Measurements from ENCODE around the gene SMPDL3B.
"Not testable (repeated sequence)": the region's sequence is repeated elsewhere in the genome, so short reads cannot be mapped to it uniquely, and the experiment has no call there.

The SMPDL3B gene

GRCh38 chr1:27972141-27972540, 37.3 kb downstream of the SMPDL3B start:
- DNase-seq (ENCODE audit: low spot score in 2 of 2) (no peak), ATAC-seq (no peak)
- Mint-ChIP-seq H3K4me1 (peaks cover 26% of the 10 kb centered on the region), H3K9me3 (no peaks in the 10 kb centered on the region), H3K4me3 (no peak overlapping the region), H3K27ac (peak overlapping the region; percentile 72), H3K36me3 (peaks cover 67% of the 10 kb centered on the region)

- H3K27ac Mint-ChIP-seq: no peak overlapping the region
- no peaks in the 10 kb centered on the region for H3K9me3 Mint-ChIP-seq
- H3K36me3 Mint-ChIP-seq: peaks cover 64% of the 10 kb centered on the region
- ATAC-seq (no peak), DNase-seq (ENCODE audit: low spot score in 2 of 2) (no peak)
- H3K4me3 Mint-ChIP-seq: no peak overlapping the region
- H3K4me1 Mint-ChIP-seq: peaks cover 10% of the 10 kb centered on the region
Observed at GRCh38 chr1:27973771-27974416, 39.1 kb downstream of the SMPDL3B start.

- H3K4me1 Mint-ChIP-seq: peaks cover 5% of the 10 kb centered on the region
- ATAC-seq (no peak), DNase-seq (ENCODE audit: low spot score in 2 of 2) (no peak)
- peaks cover 61% of the 10 kb centered on the region for H3K36me3 Mint-ChIP-seq
- no peak overlapping the region for H3K4me3 Mint-ChIP-seq
- H3K9me3 Mint-ChIP-seq: no peaks in the 10 kb centered on the region
- no peak overlapping the region for H3K27ac Mint-ChIP-seq
Observed at GRCh38 chr1:27974417-27974781, 39.6 kb downstream of the SMPDL3B start.

GRCh38 chr1:27979151-27979858, 44.5 kb downstream of the SMPDL3B start:
- no peak overlapping the region for H3K27ac Mint-ChIP-seq
- H3K4me1 Mint-ChIP-seq: no peaks in the 10 kb centered on the region
- no peak overlapping the region for H3K4me3 Mint-ChIP-seq
- H3K36me3 Mint-ChIP-seq: peaks cover 37% of the 10 kb centered on the region
- no peaks in the 10 kb centered on the region for H3K9me3 Mint-ChIP-seq
- DNase-seq (ENCODE audit: low spot score in 2 of 2): no peak
- peak; percentile 99 for ATAC-seq

- H3K9me3 Mint-ChIP-seq: no peaks in the 10 kb centered on the region
- peaks cover 41% of the 10 kb centered on the region for H3K36me3 Mint-ChIP-seq
- H3K27ac Mint-ChIP-seq: no peak overlapping the region
- DNase-seq (ENCODE audit: low spot score in 2 of 2): no peak
- H3K4me3 Mint-ChIP-seq: no peak overlapping the region
- ATAC-seq: no peak
- no peaks in the 10 kb centered on the region for H3K4me1 Mint-ChIP-seq
Observed at GRCh38 chr1:27979859-27980201, 45.0 kb downstream of the SMPDL3B start.

- Mint-ChIP-seq H3K9me3 (no peaks in the 10 kb centered on the region), H3K27ac (no peak overlapping the region), H3K4me1 (no peaks in the 10 kb centered on the region), H3K36me3 (peaks cover 42% of the 10 kb centered on the region), H3K4me3 (no peak overlapping the region)
- ATAC-seq (no peak), DNase-seq (ENCODE audit: low spot score in 2 of 2) (no peak)
Observed at GRCh38 chr1:27980216-27980845, 45.5 kb downstream of the SMPDL3B start.

GRCh38 chr1:27981145-27981544, 46.3 kb downstream of the SMPDL3B start:
- Mint-ChIP-seq H3K36me3 (peaks cover 41% of the 10 kb centered on the region), H3K27ac (no peak overlapping the region), H3K4me3 (no peak overlapping the region), H3K4me1 (no peaks in the 10 kb centered on the region), H3K9me3 (no peaks in the 10 kb centered on the region)
- no peak for DNase-seq (ENCODE audit: low spot score in 2 of 2)
- ATAC-seq: no peak

GRCh38 chr1:27990920-27991537, 56.2 kb downstream of the SMPDL3B start:
- no peak for DNase-seq (ENCODE audit: low spot score in 2 of 2)
- peaks cover 97% of the 10 kb centered on the region for H3K36me3 Mint-ChIP-seq
- peaks cover 30% of the 10 kb centered on the region for H3K4me1 Mint-ChIP-seq
- ATAC-seq: no peak
- H3K4me3 Mint-ChIP-seq: no peak overlapping the region
- H3K9me3 Mint-ChIP-seq: no peaks in the 10 kb centered on the region
- H3K27ac Mint-ChIP-seq: peak overlapping the region; percentile 76

GRCh38 chr1:27992276-27992675, 57.5 kb downstream of the SMPDL3B start:
- no peak overlapping the region for H3K4me3 Mint-ChIP-seq
- peaks cover 30% of the 10 kb centered on the region for H3K4me1 Mint-ChIP-seq
- no peaks in the 10 kb centered on the region for H3K9me3 Mint-ChIP-seq
- peaks cover 100% of the 10 kb centered on the region for H3K36me3 Mint-ChIP-seq
- peak overlapping the region; percentile 76 for H3K27ac Mint-ChIP-seq
- ATAC-seq (peak; percentile 95), DNase-seq (ENCODE audit: low spot score in 2 of 2) (peak in 1 of 2 donors; percentile 62)

GRCh38 chr1:27993241-27993640, 58.4 kb downstream of the SMPDL3B start:
- H3K27ac Mint-ChIP-seq: peak overlapping the region; percentile 74
- peaks cover 30% of the 10 kb centered on the region for H3K4me1 Mint-ChIP-seq
- ATAC-seq (peak; percentile 69), DNase-seq (ENCODE audit: low spot score in 2 of 2) (no peak)
- no peaks in the 10 kb centered on the region for H3K9me3 Mint-ChIP-seq
- H3K4me3 Mint-ChIP-seq: no peak overlapping the region
- peaks cover 100% of the 10 kb centered on the region for H3K36me3 Mint-ChIP-seq

GRCh38 chr1:27994060-27994459, 59.3 kb downstream of the SMPDL3B start:
- H3K4me3 Mint-ChIP-seq: no peak overlapping the region
- peaks cover 100% of the 10 kb centered on the region for H3K36me3 Mint-ChIP-seq
- H3K4me1 Mint-ChIP-seq: peaks cover 30% of the 10 kb centered on the region
- no peak for DNase-seq (ENCODE audit: low spot score in 2 of 2)
- H3K9me3 Mint-ChIP-seq: no peaks in the 10 kb centered on the region
- ATAC-seq: no peak
- H3K27ac Mint-ChIP-seq: peak overlapping the region; percentile 74

GRCh38 chr1:27994526-27994925, 59.7 kb downstream of the SMPDL3B start:
- not testable (repeated sequence) for DNase-seq (ENCODE audit: low spot score in 2 of 2); H3K4me3 Mint-ChIP-seq; ATAC-seq; H3K9me3 Mint-ChIP-seq
- peak overlapping the region; percentile 74 for H3K27ac Mint-ChIP-seq
- H3K36me3 Mint-ChIP-seq: peaks cover 100% of the 10 kb centered on the region
- H3K4me1 Mint-ChIP-seq: peaks cover 30% of the 10 kb centered on the region

GRCh38 chr1:27999055-27999454, 64.3 kb downstream of the SMPDL3B start:
- Mint-ChIP-seq H3K4me3 (no peak overlapping the region), H3K4me1 (peaks cover 2% of the 10 kb centered on the region), H3K36me3 (peaks cover 95% of the 10 kb centered on the region), H3K27ac (peak overlapping the region; percentile 45), H3K9me3 (no peaks in the 10 kb centered on the region)
- ATAC-seq (no peak), DNase-seq (ENCODE audit: low spot score in 2 of 2) (no peak)

- DNase-seq (ENCODE audit: low spot score in 2 of 2): no peak
- no peak for ATAC-seq
- H3K9me3 Mint-ChIP-seq: no peaks in the 10 kb centered on the region
- H3K4me1 Mint-ChIP-seq: no peaks in the 10 kb centered on the region
- H3K36me3 Mint-ChIP-seq: peaks cover 95% of the 10 kb centered on the region
- no peak overlapping the region for H3K4me3 Mint-ChIP-seq
- no peak overlapping the region for H3K27ac Mint-ChIP-seq
Observed at GRCh38 chr1:28002600-28002999, 67.8 kb downstream of the SMPDL3B start.

GRCh38 chr1:28003117-28003516, 68.3 kb downstream of the SMPDL3B start:
- not testable (repeated sequence) for DNase-seq (ENCODE audit: low spot score in 2 of 2); H3K4me3 Mint-ChIP-seq; H3K4me1 Mint-ChIP-seq; ATAC-seq; H3K27ac Mint-ChIP-seq; H3K9me3 Mint-ChIP-seq
- peaks cover 95% of the 10 kb centered on the region for H3K36me3 Mint-ChIP-seq
